ENCODE data around the gene SYNE2.
A peak's percentile ranks its signal among the peaks of the same experiment; 100 is the strongest.

SYNE2 gene

DNA sequence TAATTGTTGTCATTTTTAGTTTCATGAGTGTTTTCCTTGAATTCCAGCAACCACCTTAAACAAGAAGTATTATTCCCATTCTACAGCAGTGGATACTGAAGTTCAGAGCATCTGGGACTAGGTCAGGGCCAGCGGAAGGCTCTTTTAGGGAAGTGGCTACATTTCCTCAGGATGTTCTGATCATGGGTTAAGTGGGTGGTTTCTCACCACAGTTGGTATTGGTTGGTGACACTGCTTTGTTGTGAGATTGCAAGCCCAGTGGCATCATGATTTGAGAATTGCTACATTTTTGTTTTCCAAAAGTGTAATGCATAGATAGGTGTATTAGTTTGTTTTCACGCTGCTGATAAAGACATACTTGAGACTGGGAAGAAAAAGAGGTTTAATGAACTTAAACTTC lies 47.1 kb downstream of the SYNE2 start:
- TF ChIP-seq CTCF (IDR thresholded peaks at IDR 0.05; ENCODE audit: control insufficient read depth, insufficient read depth, low read depth, low read length, missing control alignments), result no peak
- no peak for DNase-seq (ENCODE audit: low read depth)
- H3K4me3 ChIP-seq (ENCODE audit: control insufficient read depth, low read depth, low read length), result no peak overlapping the region

DNA sequence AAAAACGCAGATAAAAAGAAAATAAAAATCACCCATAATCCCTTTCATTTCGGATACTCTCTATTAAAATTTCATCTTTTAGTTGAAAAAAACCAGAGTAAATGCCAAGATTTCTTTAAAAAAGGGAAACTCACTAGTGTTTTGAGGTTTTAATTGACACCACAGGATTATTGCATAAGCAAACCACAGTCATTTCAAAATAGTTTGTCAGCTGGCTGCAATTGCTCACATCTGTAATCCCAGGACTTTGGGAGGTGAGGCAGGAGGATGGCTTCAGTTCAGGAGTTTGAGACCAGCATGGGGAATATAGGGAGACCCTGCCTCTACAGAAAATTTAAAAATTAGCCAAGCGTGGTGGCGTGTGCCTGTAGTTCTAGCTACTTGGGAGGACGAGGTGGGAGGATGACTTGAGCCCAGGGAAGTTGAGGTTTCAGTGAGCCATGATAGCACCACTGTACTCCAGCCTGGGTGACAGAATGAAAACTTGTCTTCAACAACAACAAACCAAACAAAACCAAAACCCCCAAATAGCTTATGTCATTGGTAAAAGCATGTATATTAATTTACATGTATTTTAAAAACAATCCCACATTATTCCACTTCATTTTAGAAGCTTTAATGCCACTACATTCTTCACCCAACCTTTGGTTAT lies 48.8 kb downstream of the SYNE2 start:
- H3K4me3 ChIP-seq (ENCODE audit: control insufficient read depth, low read depth, low read length), result no peak overlapping the region
- DNase-seq (ENCODE audit: low read depth), result peak; percentile 74
- no peak for TF ChIP-seq CTCF (IDR thresholded peaks at IDR 0.05; ENCODE audit: control insufficient read depth, insufficient read depth, low read depth, low read length, missing control alignments)

DNA sequence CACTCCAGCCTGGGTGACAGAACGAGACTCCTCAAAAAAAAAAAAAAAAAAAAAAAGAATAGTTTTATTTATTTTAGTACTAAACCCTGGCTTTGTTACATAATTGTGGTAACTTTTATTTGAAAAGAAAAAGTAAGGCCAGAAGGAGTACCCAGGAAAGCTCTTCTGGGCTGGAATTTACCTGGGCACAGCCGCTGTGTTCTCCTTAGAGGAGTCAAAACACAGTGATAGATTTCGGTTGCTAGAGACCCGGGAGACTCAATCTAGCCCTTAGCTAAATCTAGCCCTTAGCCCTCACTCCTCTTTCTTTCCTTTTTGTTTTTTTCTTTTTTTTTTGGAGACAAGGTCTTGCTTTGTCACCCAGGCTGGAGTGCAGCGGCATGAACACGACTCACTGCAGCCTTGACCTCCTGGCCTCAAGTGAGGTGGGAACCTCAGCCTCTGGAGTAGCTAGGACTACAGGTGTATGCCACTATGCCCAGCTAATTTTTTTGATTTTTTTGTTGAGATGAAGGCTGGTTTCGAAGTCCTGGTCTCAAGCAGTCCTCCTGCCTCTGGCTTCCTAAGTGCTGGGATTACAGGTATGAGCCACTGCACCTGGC lies 49.7 kb downstream of the SYNE2 start:
- no peak overlapping the region for H3K4me3 ChIP-seq (ENCODE audit: control insufficient read depth, low read depth, low read length)
- TF ChIP-seq CTCF (IDR thresholded peaks at IDR 0.05; ENCODE audit: control insufficient read depth, insufficient read depth, low read depth, low read length, missing control alignments), result no peak
- DNase-seq (ENCODE audit: low read depth), result no peak

DNA sequence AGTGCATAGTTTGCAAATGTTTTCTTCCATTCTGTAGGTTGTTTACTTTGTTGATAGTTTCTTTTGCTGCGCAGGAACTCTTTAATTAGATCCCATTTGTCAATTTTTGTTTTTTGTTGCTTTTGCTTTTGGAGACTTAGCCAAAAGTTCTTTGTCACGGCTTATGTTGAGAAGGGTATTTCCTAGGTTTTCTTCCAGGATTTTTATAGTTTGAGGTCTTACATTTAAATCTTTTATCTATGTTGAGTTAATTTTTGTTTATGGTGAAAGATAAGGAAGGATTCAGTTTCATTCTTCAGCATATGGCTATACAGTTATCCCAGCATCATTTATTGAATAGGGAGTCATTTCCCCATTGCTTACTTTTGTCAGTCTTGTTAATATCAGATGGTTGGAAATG lies 51.9 kb downstream of the SYNE2 start:
- no peak for DNase-seq (ENCODE audit: low read depth)
- TF ChIP-seq CTCF (IDR thresholded peaks at IDR 0.05; ENCODE audit: control insufficient read depth, insufficient read depth, low read depth, low read length, missing control alignments), result no peak

DNA sequence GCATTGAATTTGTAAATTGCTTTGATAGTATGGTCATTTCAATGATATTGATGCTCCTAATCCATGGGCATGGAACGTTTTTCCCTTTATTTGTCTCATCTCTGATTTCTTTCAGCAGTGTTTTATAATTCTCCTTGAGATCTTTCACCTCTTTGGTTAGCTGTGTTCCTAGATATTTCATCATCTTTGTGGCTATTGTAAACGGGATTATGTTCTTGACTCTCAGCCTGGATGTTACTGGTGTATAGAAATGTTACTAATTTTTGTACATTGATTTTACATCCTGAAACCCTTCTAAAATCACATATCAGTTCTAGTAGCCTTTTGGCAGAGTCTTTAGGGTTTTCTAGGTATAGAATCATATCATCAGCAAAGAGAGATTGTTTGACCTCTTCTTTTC lies 52.6 kb downstream of the SYNE2 start:
- TF ChIP-seq CTCF (IDR thresholded peaks at IDR 0.05; ENCODE audit: control insufficient read depth, insufficient read depth, low read depth, low read length, missing control alignments), result no peak
- H3K4me3 ChIP-seq (ENCODE audit: control insufficient read depth, low read depth, low read length), result no peak overlapping the region
- no peak for DNase-seq (ENCODE audit: low read depth)

More for the DNA sequence above, 51.9 kb downstream of the SYNE2 start:
- H3K4me3 ChIP-seq (ENCODE audit: control insufficient read depth, low read depth, low read length), result no peak overlapping the region

- no peak for DNase-seq (ENCODE audit: low read depth)
- no peak overlapping the region for H3K4me3 ChIP-seq (ENCODE audit: control insufficient read depth, low read depth, low read length)
- TF ChIP-seq CTCF (IDR thresholded peaks at IDR 0.05; ENCODE audit: control insufficient read depth, insufficient read depth, low read depth, low read length, missing control alignments), result no peak
Observed at GRCh38 chr14:63908667-63909264, 56.0 kb downstream of the SYNE2 start.

Measured in AG09309 (cell line).